Hematopoietic multipotent progenitor cell (in vitro differentiated cells): ENCODE data around the gene MGLL. TPM values are rescaled to one million over a fixed set of nuclear protein-coding genes. Genes with fewer than 3 reads are reported as not detected.

Source experiments
- DNase-seq, 3 donors: peaks; one replicate each; pipeline ENCODE4 v3.0.0-alpha.2; 2011 to 2015; ENCODE audit warnings: low read depth in 2 of 3, low spot score in 2 of 3
- total RNA-seq: library from RNA; depleted of rRNA; stranded (reverse); fragments of >200 nt; gene quantifications from one replicate; pipeline ENCODE4 v1.2.3, GENCODE V29; 2012

MGLL gene
- total RNA-seq, 1 donor = 52.2 TPM

DNA sequence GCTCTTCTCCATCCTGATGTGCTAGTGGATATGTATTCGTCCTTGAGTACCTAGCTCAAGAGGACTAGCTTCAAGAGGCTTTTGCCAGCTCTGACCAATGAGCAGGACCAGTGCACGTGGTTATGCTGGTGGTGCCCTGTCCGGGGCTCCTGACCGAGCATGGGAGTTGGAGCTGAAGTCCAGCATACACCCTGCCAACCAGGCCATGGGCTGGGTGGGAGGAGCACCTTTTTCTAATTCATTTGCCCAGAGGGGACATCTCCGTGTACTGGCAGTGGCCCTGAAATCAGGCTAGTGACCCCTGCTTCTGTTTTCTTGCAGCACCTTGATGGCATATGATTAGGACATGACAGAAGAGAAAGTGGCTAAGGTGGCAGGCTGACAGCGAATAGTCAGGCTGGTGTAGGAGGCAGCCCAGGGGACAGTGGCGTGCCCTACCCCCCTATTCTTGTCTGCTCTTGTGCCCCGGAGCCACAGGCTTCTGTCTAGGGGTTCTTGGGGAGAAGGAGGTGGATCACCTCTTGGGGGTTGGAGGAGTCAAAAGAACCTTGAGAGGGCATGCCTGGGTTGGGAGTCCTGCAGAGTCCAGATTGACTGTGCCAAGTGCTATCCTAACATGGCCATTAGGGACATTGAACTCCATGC, 176.8 kb downstream of the MGLL start:
- DNase-seq = no peak

DNA sequence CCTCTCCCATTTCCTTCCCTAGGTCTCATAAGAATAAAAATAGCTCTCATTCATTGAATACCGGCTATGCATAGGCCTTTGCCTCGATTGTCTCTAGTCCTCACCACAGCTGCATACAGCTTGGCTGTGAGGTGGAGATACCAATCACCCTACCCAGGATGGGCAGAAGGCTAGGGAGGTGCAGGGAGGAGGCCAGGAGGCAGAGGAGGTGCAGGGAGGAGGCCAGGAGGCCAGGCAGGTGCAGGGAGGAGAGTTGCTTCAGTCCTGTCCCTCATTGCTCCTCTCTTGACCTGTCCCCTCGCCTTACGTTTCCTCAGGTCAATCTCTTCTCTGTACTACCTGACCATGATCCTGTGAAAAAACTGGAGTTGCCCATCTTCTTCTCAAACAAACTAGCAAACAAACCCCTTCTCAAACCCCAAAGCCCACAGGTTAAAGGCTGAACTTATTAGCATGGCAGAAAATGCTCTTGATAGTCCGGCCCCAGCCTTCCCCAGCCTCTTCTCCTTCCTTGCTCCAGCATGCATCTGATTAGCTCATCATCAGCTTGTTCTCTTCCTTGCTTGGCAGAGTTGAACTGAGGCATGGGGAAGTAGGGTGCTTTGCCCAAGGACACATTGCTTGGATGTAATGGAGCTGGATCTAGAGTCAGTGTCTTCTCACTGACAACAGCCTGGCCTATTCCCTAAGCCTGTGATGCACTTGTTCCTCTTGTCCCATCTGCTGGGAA, 177.5 kb downstream of the MGLL start:
- no peak for DNase-seq

DNA sequence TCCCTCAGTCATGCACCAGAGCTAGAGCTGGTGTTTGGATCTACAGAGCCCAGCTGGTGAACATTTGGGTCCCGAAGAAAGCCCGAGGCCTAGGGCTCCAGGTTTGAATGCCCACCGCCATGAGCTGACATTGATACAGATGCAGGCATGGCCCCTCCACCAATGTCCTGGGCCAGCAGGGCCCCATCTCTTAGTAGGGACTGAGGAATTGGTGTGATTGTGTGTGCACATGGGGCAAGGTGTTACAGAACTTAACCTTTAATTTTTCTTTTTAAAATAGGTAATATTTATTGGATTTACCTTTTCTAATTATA, 182.3 kb downstream of the MGLL start:
- DNase-seq = no peak

DNA sequence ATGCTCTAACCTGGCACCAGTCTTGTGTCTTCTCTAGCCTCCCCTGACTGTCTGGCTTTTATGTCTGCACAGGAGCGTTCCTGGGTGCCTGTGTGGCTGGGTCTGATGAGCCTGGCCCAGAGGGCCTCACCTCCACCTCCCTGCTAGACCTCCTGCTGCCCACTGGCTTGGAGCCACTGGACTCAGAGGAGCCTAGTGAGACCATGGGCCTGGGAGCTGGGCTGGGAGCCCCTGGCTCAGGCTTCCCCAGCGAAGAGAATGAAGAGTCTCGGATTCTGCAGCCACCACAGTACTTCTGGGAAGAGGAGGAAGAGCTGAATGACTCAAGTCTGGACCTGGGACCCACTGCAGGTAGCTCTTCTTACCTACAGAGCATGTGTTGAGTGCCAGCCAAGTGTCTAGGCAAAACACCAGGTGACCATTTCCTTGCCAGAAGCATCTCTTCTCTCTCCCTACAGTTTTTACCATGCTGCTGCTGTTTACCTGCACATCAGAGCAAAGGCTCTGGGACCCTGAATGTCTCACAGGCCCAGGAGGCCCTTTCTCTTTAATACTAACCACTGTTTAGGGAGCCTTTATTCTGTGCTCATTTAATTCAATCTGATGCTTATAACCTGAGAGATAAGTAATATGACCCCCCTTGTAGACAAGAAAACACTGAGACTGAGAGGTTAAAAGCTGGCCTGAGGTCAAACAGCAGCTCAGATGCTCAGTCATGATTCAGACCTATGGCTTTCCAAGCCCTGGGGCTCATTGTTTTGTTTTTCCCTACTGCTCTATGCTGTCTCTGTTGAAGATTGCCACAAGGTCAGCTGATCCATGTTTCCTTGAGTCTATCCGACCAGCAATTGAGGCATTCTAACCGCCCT, 182.9 kb downstream of the MGLL start:
- no peak for DNase-seq

Other genes with a start within 250 kb of the MGLL start
- 54.1 TPM for gene TPRA1, start 231.8 kb downstream of the MGLL start, total RNA-seq
- gene MCM2, start 224.1 kb downstream of the MGLL start, total RNA-seq = 212 TPM
- 12.4 TPM for gene PODXL2, start 193.3 kb downstream of the MGLL start, total RNA-seq
- 42.5 TPM for gene ABTB1, start 149.6 kb downstream of the MGLL start, total RNA-seq
- gene KBTBD12, start 92.7 kb upstream of the MGLL start, total RNA-seq = 0.27 TPM
- gene SEC61A1, start 229.9 kb upstream of the MGLL start, total RNA-seq = 133 TPM